ENCODE data around the gene CNNM4.
A peak's percentile ranks its signal among the peaks of the same experiment; 100 is the strongest.

CNNM4 gene

GRCh38 chr2:96756788-96757476, 3.8 kb upstream of the CNNM4 start:
- DNase-seq (ENCODE audit: low read depth, low spot score): no peak
- no peak for TF ChIP-seq CTCF (IDR thresholded peaks at IDR 0.05; ENCODE audit: low read depth, low read length)
- no peak overlapping the region for H3K4me3 ChIP-seq (ENCODE audit: low read depth, low read length)
- in situ Hi-C loops (cut with HindIII; ENCODE audit: low sequenced_read_pairs): no loop called here

- no peak for TF ChIP-seq CTCF (IDR thresholded peaks at IDR 0.05; ENCODE audit: low read depth, low read length)
- DNase-seq (ENCODE audit: low read depth, low spot score): no peak
- in situ Hi-C loops (cut with HindIII; ENCODE audit: low sequenced_read_pairs): no loop called here
- H3K4me3 ChIP-seq (ENCODE audit: low read depth, low read length): no peak overlapping the region
Observed at GRCh38 chr2:96757477-96757860, 3.2 kb upstream of the CNNM4 start.

- no peak for TF ChIP-seq CTCF (IDR thresholded peaks at IDR 0.05; ENCODE audit: low read depth, low read length)
- in situ Hi-C loops (cut with HindIII; ENCODE audit: low sequenced_read_pairs): no loop called here
- no peak for DNase-seq (ENCODE audit: low read depth, low spot score)
- H3K4me3 ChIP-seq (ENCODE audit: low read depth, low read length): no peak overlapping the region
Observed at GRCh38 chr2:96758987-96759386, 1.7 kb upstream of the CNNM4 start.

- in situ Hi-C loops (cut with HindIII; ENCODE audit: low sequenced_read_pairs): no loop called here
- no peak for DNase-seq (ENCODE audit: low read depth, low spot score)
- H3K4me3 ChIP-seq (ENCODE audit: low read depth, low read length): no peak overlapping the region
- TF ChIP-seq CTCF (IDR thresholded peaks at IDR 0.05; ENCODE audit: low read depth, low read length): no peak
Observed at GRCh38 chr2:96759548-96759947, 1.2 kb upstream of the CNNM4 start.

GRCh38 chr2:96760986-96761832, 507 bp downstream of the CNNM4 start:
- DNase-seq (ENCODE audit: low read depth, low spot score): peak; percentile 32
- H3K4me3 ChIP-seq (ENCODE audit: low read depth, low read length): peak overlapping the region; percentile 63
- TF ChIP-seq CTCF (IDR thresholded peaks at IDR 0.05; ENCODE audit: low read depth, low read length): peak; percentile 46
- in situ Hi-C loops (cut with HindIII; ENCODE audit: low sequenced_read_pairs): no loop called here

GRCh38 chr2:96762529-96763311, 2.0 kb downstream of the CNNM4 start:
- peak; percentile 12 for DNase-seq (ENCODE audit: low read depth, low spot score)
- TF ChIP-seq CTCF (IDR thresholded peaks at IDR 0.05; ENCODE audit: low read depth, low read length): no peak
- in situ Hi-C loops (cut with HindIII; ENCODE audit: low sequenced_read_pairs): no loop called here

More at GRCh38 chr2:96762529-96763311, 2.0 kb downstream of the CNNM4 start:
- H3K4me3 ChIP-seq (ENCODE audit: low read depth, low read length): peak overlapping the region; percentile 25

Measured in astrocyte of the spinal cord (primary cell).